GM19043 (cell line): ENCODE results near the gene C22orf23.

Experiments used
- ATAC-seq: cut with Tn5 transposase; IDR thresholded peaks from one replicate; pipeline ENCODE4 v1.9.1; 2021; ENCODE audit warnings: low read depth; ENCODE audit not compliant: unreplicated experiment

The C22orf23 gene

GRCh38 chr22:37953437-37954179, at the start of gene C22orf23, which contains the start of gene POLR2F:
Gene C22orf23 (minus strand): TSS chr22:37953601. CDS start chr22:37953149, 452 bp downstream.
Gene POLR2F (plus strand): TSS chr22:37953699. CDS start chr22:37953788, 89 bp downstream.
- peak; percentile 79 for ATAC-seq

- ATAC-seq = no peak
Measured at GRCh38 chr22:37999640-38000272, 46.4 kb upstream of the C22orf23 start.

GRCh38 chr22:37999236-37999635, 45.8 kb upstream of the C22orf23 start:
- ATAC-seq = no peak

- no peak for ATAC-seq
Measured at GRCh38 chr22:37998543-37998942, 45.1 kb upstream of the C22orf23 start.

GRCh38 chr22:37996515-37997246, 43.3 kb upstream of the C22orf23 start:
- no peak for ATAC-seq

- no peak for ATAC-seq
Measured at GRCh38 chr22:37996079-37996478, 42.7 kb upstream of the C22orf23 start.

- no peak for ATAC-seq
Measured at GRCh38 chr22:37995460-37995859, 42.1 kb upstream of the C22orf23 start.

GRCh38 chr22:37994982-37995381, 41.6 kb upstream of the C22orf23 start:
- no peak for ATAC-seq

- ATAC-seq = no peak
Measured at GRCh38 chr22:37994049-37994448, 40.6 kb upstream of the C22orf23 start.

GRCh38 chr22:37991731-37992442, 38.5 kb upstream of the C22orf23 start:
- ATAC-seq = no peak

GRCh38 chr22:37990862-37991261, 37.5 kb upstream of the C22orf23 start:
- no peak for ATAC-seq

- no peak for ATAC-seq
Measured at GRCh38 chr22:37990301-37990700, 36.9 kb upstream of the C22orf23 start.

GRCh38 chr22:37989146-37990045, 36.0 kb upstream of the C22orf23 start:
- no peak for ATAC-seq

GRCh38 chr22:37986371-37986770, 33.0 kb upstream of the C22orf23 start:
- no peak for ATAC-seq

- ATAC-seq = no peak
Measured at GRCh38 chr22:37985751-37986281, 32.4 kb upstream of the C22orf23 start.

GRCh38 chr22:37985050-37985585, 31.7 kb upstream of the C22orf23 start:
- no peak for ATAC-seq

GRCh38 chr22:37983860-37984791, 30.7 kb upstream of the C22orf23 start, which contains the start of gene SOX10:
Gene SOX10 (minus strand): TSS chr22:37984555. CDS start chr22:37983784, 771 bp downstream.
- no peak for ATAC-seq
